WTC11 (cell line): ENCODE data around the gene STXBP1. TPM values are rescaled to one million over a fixed set of nuclear protein-coding genes. Genes with fewer than 3 reads are reported as not detected.
A peak's percentile ranks its signal among the peaks of the same experiment; 100 is the strongest.

ENCODE experiments used
- AFF4 ChIP-seq: sonication (generic); formaldehyde crosslinking; IDR thresholded peaks from 2 replicates; pipeline ENCODE4 v1.8.1; 2023; ENCODE audit warnings: mild to moderate bottlenecking, missing genetic modification reagents, borderline replicate concordance
- ATF1 ChIP-seq: sonication (generic); formaldehyde crosslinking; IDR thresholded peaks from 2 replicates; pipeline ENCODE4 v1.8.1; 2023; ENCODE audit warnings: mild to moderate bottlenecking, moderate library complexity, missing genetic modification reagents
- CREB1 ChIP-seq: sonication (generic); formaldehyde crosslinking; IDR thresholded peaks from 2 replicates; pipeline ENCODE4 v1.8.0; 2023; ENCODE audit warnings: mild to moderate bottlenecking, missing genetic modification reagents
- ETV6 ChIP-seq: sonication (generic); formaldehyde crosslinking; IDR thresholded peaks from 2 replicates; pipeline ENCODE4 v1.8.1; 2022; ENCODE audit warnings: mild to moderate bottlenecking, missing genetic modification reagents
- FOXP1 ChIP-seq: sonication (generic); formaldehyde crosslinking; IDR thresholded peaks from 2 replicates; pipeline ENCODE4 v1.8.0; 2022; ENCODE audit warnings: missing genetic modification reagents, mild to moderate bottlenecking, moderate library complexity, borderline replicate concordance
- MLX ChIP-seq: sonication (generic); formaldehyde crosslinking; IDR thresholded peaks from 2 replicates; pipeline ENCODE4 v1.8.1; 2023; ENCODE audit warnings: mild to moderate bottlenecking, missing genetic modification reagents, moderate library complexity
- NFE2L1 ChIP-seq: sonication (generic); formaldehyde crosslinking; IDR thresholded peaks from 2 replicates; pipeline ENCODE4 v1.8.1; 2023; ENCODE audit warnings: missing genetic modification reagents
- NR1H2 ChIP-seq: sonication (generic); formaldehyde crosslinking; IDR thresholded peaks from 2 replicates; pipeline ENCODE4 v1.9.0; 2021; ENCODE audit warnings: mild to moderate bottlenecking, moderate library complexity, missing genetic modification reagents
- PRDM15 ChIP-seq: sonication (generic); formaldehyde crosslinking; IDR thresholded peaks from 2 replicates; pipeline ENCODE4 v1.8.0; 2022; ENCODE audit warnings: missing genetic modification reagents
- STAT6 ChIP-seq: sonication (generic); formaldehyde crosslinking; conservative IDR thresholded peaks from 2 replicates; pipeline ENCODE4 v1.8.1; 2023; ENCODE audit warnings: mild to moderate bottlenecking, low read depth, missing genetic modification reagents, moderate library complexity
- ZBTB21 ChIP-seq: sonication (generic); formaldehyde crosslinking; IDR thresholded peaks from 2 replicates; pipeline ENCODE4 v1.8.1; 2023; ENCODE audit warnings: mild to moderate bottlenecking, missing genetic modification reagents, borderline replicate concordance
- ZBTB43 ChIP-seq: sonication (generic); formaldehyde crosslinking; IDR thresholded peaks from 2 replicates; pipeline ENCODE4 v1.8.1; 2023; ENCODE audit warnings: mild to moderate bottlenecking, missing genetic modification reagents
- ZNF121 ChIP-seq: sonication (generic); formaldehyde crosslinking; IDR thresholded peaks from 2 replicates; pipeline ENCODE4 v1.8.0; 2023; ENCODE audit warnings: missing genetic modification reagents
- ZNF138 ChIP-seq: sonication (generic); formaldehyde crosslinking; conservative IDR thresholded peaks from 2 replicates; pipeline ENCODE4 v1.8.1; 2022; ENCODE audit warnings: mild to moderate bottlenecking, moderate library complexity, missing genetic modification reagents
- ZNF219 ChIP-seq: sonication (generic); formaldehyde crosslinking; IDR thresholded peaks from 2 replicates; pipeline ENCODE4 v1.8.0; 2023; ENCODE audit warnings: missing genetic modification reagents, mild to moderate bottlenecking, borderline replicate concordance
- ZNF232 ChIP-seq: sonication (generic); formaldehyde crosslinking; IDR thresholded peaks from 2 replicates; pipeline ENCODE4 v1.8.0; 2022; ENCODE audit warnings: mild to moderate bottlenecking, missing genetic modification reagents
- ZNF263 ChIP-seq: sonication (generic); formaldehyde crosslinking; IDR thresholded peaks from 2 replicates; pipeline ENCODE4 v1.8.1; 2022; ENCODE audit warnings: low read depth, mild to moderate bottlenecking, moderate library complexity, missing genetic modification reagents
- ZNF396 ChIP-seq: fragments of 250-450 bp; sonication (Bioruptor Pico); IDR thresholded peaks from 2 replicates; pipeline ENCODE4 v1.8.0; 2021; ENCODE audit warnings: mild to moderate bottlenecking, moderate library complexity, borderline replicate concordance
- ZNF423 ChIP-seq: fragments of 250-450 bp; sonication (Bioruptor Pico); IDR thresholded peaks from 2 replicates; pipeline ENCODE4 v2.1.2; 2022; ENCODE audit warnings: mild to moderate bottlenecking, moderate library complexity
- ZNF532 ChIP-seq: fragments of 250-450 bp; sonication (Bioruptor Pico); IDR thresholded peaks from 2 replicates; pipeline ENCODE4 v1.9.0; 2021; ENCODE audit warnings: mild to moderate bottlenecking, borderline replicate concordance
- ZNF671 ChIP-seq: fragments of 250-450 bp; sonication (Bioruptor Pico); IDR thresholded peaks from 2 replicates; pipeline ENCODE4 v1.8.0; 2021; ENCODE audit warnings: mild to moderate bottlenecking
- total RNA-seq: library from RNA; stranded (reverse); gene quantifications from 3 replicates; pipeline ENCODE4 v1.2.3, GENCODE V29; 2021

The STXBP1 gene
- total RNA-seq, 1 experiment from 2014 or later = 37.1 TPM

- no peak for TF ChIP-seq ZNF532 (CRISPR knock-in tag)
- no peak for TF ChIP-seq ZBTB21 (CRISPR knock-in tag)
- TF ChIP-seq AFF4 (CRISPR knock-in tag) = no peak
- no peak for TF ChIP-seq ZNF396 (CRISPR knock-in tag)
- no peak for TF ChIP-seq ZNF423 (CRISPR knock-in tag)
- no peak; the same call in 1 of the 2 replicates for TF ChIP-seq ZNF232 (CRISPR knock-in tag)
- no peak for TF ChIP-seq MLX (CRISPR knock-in tag)
- TF ChIP-seq NR1H2 (CRISPR knock-in tag) = no peak
- TF ChIP-seq ETV6 (CRISPR knock-in tag) = no peak
- no peak for TF ChIP-seq ATF1 (CRISPR knock-in tag)
- peak; percentile 76; the same call in 1 of the 2 replicates for TF ChIP-seq FOXP1 (CRISPR knock-in tag)
- peak; percentile 81; the same call in 1 of the 2 replicates for TF ChIP-seq CREB1
- no peak for TF ChIP-seq ZNF219 (CRISPR knock-in tag)
- TF ChIP-seq ZNF671 = no peak
- no peak for TF ChIP-seq ZBTB43
- TF ChIP-seq PRDM15 (CRISPR knock-in tag) = 0 out of 2 replicates have a peak, but pooled peaks have one; percentile 17
- no peak for TF ChIP-seq STAT6 (CRISPR knock-in tag)
- no peak for TF ChIP-seq ZNF121 (CRISPR knock-in tag)
- TF ChIP-seq NFE2L1 = no peak
- no peak for TF ChIP-seq ZNF263 (CRISPR knock-in tag)
- no peak for TF ChIP-seq ZNF138 (CRISPR knock-in tag)
Measured at GRCh38 chr9:127698985-127699670, 87.1 kb downstream of the STXBP1 start (continued).
